Activated CD4-positive, alpha-beta memory T cell treated with anti-CD3 and anti-CD28 coated beads, Interleukin-2, amount 10 ng/mL, durations not matched to agents 7 days and 5 days (primary cell): ENCODE results near the gene RAB4A. TPM values are rescaled to one million over a fixed set of nuclear protein-coding genes. Genes with fewer than 3 reads are reported as not detected.

ENCODE experiments used
- CTCF ChIA-PET: fragments of 350-600 bp; sonication (Branson Sonifier 250); formaldehyde crosslinking; loops from one replicate; lab custom pipeline; 2021; ENCODE audit warnings: antibody characterized with exemption, inconsistent platforms; lab: Charles Lee
- POLR2A ChIA-PET: fragments of 350-600 bp; sonication (Branson Sonifier 250); formaldehyde crosslinking; loops from one replicate; lab custom pipeline; 2021; ENCODE audit warnings: antibody characterized with exemption; lab: Charles Lee
- DNase-seq: peaks from one replicate; pipeline ENCODE4 v3.0.0-alpha.2; 2020
- H3K27ac Mint-ChIP-seq: one replicate; pipeline ENCODE4 v1.8.0; 2021; ENCODE audit warnings: mild to moderate bottlenecking, mixed read lengths
- H3K27me3 Mint-ChIP-seq: one replicate; pipeline ENCODE4 v1.8.0; 2021; ENCODE audit warnings: mixed read lengths
- H3K36me3 Mint-ChIP-seq: one replicate; pipeline ENCODE4 v1.8.0; 2021; ENCODE audit warnings: low read depth, mixed read lengths
- H3K4me1 Mint-ChIP-seq: one replicate; pipeline ENCODE4 v1.8.0; 2021; ENCODE audit warnings: mixed read lengths
- H3K4me3 Mint-ChIP-seq: one replicate; pipeline ENCODE4 v1.8.0; 2021; ENCODE audit warnings: mild to moderate bottlenecking, mixed read lengths
- H3K9me3 Mint-ChIP-seq: one replicate; pipeline ENCODE4 v1.8.0; 2021; ENCODE audit warnings: mixed read lengths
- total RNA-seq, 2 experiments: library from RNA; stranded (reverse); gene quantifications; one replicate each; pipeline ENCODE4 v1.2.3, GENCODE V29; 2021

Gene RAB4A
- total RNA-seq, 2 experiments from 2014 or later: 30.9 to 38.0 TPM

DNA sequence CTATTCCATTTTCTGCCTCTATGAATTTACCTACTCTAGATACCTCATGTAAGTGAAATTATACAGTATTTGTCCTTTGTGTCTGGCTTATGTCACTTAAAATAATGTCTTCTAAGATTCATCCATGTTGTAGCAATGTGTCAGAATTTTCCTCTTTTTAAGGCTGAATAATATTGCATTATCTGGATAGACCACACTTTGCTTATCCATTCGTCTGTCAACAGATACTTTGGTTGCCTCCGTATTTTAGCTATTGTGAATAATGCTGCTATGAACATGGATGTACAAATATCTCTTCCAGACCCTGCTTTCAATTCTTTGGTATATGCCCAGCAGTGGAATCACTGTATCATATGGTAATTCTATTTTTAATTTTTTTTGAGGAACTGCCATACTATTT lies 82.1 kb downstream of the RAB4A start:
- CTCF ChIA-PET: no interaction called here
- Mint-ChIP-seq H3K27me3 (peaks cover 62% of the 10 kb centered on the region), H3K36me3 (no peaks in the 10 kb centered on the region), H3K4me1 (no peaks in the 10 kb centered on the region), H3K9me3 (peaks cover 3% of the 10 kb centered on the region), H3K4me3 (no peak overlapping the region), H3K27ac (no peak overlapping the region)
- POLR2A ChIA-PET: no interaction called here
- no peak for DNase-seq

- ChIA-PET CTCF (no interaction called here), POLR2A (no interaction called here)
- no peak overlapping the region for H3K4me3 Mint-ChIP-seq
Observed at GRCh38 chr1:229354226-229354625, 83.3 kb downstream of the RAB4A start.

More at GRCh38 chr1:229354226-229354625, 83.3 kb downstream of the RAB4A start:
- Mint-ChIP-seq H3K4me1 (no peaks in the 10 kb centered on the region), H3K36me3 (no peaks in the 10 kb centered on the region), H3K27me3 (peaks cover 72% of the 10 kb centered on the region), H3K27ac (no peak overlapping the region), H3K9me3 (peaks cover 3% of the 10 kb centered on the region)
- no peak for DNase-seq

Other genes with a start within 250 kb of the RAB4A start
- 10 to 100 TPM; 13.1 to 13.4 TPM for gene CCSAP, start 71.9 kb downstream of the RAB4A start, total RNA-seq
- not detected for gene ACTA1, start 163.0 kb downstream of the RAB4A start, total RNA-seq
- gene NUP133, start 237.2 kb downstream of the RAB4A start, total RNA-seq: 10 to 100 TPM; 36.9 to 38.2 TPM